Occipital lobe (tissue), 2 donors: ENCODE data around the gene ACSBG1. TPM values are rescaled to one million over a fixed set of nuclear protein-coding genes. Genes with fewer than 3 reads are reported as not detected.

Experiments
- DNase-seq: peaks from one replicate; lab custom pipeline; 2025; lab: John Stamatoyannopoulos, UW
- total RNA-seq: library from RNA; depleted of rRNA; stranded (reverse); fragments of >200 nt; gene quantifications from one replicate; pipeline ENCODE4 v1.2.3, GENCODE V29; 2014

ACSBG1 gene
- total RNA-seq, 1 donor from 2014 or later: 5.0 TPM

DNA sequence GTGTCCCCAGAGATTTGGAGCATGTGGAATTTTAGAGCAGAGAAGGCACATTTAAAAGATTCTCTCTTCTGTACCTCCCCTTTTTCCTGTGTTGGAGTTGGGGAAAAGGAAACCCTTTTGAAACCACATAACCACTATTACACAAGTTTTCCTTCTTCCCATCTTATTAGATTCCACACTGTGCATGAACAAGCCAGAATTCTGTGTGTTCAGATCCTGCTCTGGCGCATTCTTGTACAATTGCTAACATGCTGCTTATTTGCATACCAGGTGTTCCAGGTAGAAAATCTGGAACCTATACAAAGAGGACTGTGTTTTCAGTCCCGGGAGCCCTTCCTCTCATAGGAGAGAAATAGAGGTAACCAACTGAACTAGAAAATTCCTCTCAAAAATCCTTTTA lies 100.6 kb downstream of the ACSBG1 start:
- no peak for DNase-seq

GRCh38 chr15:78131295-78132061 lies 102.9 kb downstream of the ACSBG1 start, which contains the start of gene CIB2:
TSS of gene CIB2 (minus strand) at chr15:78131445. CDS start at chr15:78131215, 230 bp downstream.
- peak; percentile 28 for DNase-seq

GRCh38 chr15:78130466-78131294 lies 103.7 kb downstream of the ACSBG1 start:
- DNase-seq: no peak

GRCh38 chr15:78129751-78130287 lies 104.5 kb downstream of the ACSBG1 start:
- DNase-seq: no peak

DNA sequence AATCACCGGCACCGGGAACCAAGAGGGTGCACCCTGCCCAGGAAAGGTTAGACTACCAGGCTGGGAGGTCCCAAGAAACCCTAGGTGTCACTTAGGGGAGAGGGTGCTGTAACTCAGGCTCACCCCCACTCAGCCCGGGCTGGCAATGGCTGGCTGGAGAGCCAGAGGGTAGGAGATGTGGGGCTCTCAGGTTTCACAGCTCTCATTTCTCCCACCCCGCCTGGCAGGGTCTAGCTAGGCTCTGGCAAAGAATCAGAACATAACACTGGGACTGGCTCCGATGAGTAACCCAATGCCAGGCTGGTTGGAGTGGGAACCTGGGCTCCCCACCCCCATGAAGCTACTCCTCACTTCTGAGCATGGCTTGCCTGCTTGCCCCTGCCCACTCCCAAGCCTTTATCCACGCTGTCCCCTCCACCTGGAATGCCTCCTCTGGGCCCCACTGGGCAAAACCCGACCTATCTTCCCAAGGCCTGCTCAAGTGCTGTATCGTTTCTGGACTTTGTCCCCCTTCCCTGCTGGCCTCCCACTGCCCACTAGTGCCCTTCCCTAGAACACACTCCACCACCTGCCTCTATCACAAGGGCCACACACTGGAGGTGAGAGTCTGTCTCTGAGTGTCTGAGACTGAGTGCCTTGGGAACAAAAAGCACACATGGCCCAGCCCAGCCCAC lies 105.2 kb downstream of the ACSBG1 start:
- DNase-seq: no peak

- DNase-seq: no peak
Measured at GRCh38 chr15:78127882-78128281, 106.5 kb downstream of the ACSBG1 start.

- DNase-seq: no peak
Measured at GRCh38 chr15:78125267-78125666, 109.1 kb downstream of the ACSBG1 start.

- DNase-seq: no peak
Measured at GRCh38 chr15:78120523-78120922, 113.8 kb downstream of the ACSBG1 start.

Other genes starting within 250 kb of the ACSBG1 start
- gene TBC1D2B, start 156.9 kb downstream of the ACSBG1 start, total RNA-seq: 12.3 TPM
- not detected for gene SH2D7, start 142.0 kb downstream of the ACSBG1 start, total RNA-seq
- gene CIB2, start 103.1 kb downstream of the ACSBG1 start, total RNA-seq: 18.4 TPM
- gene IDH3A, start 85.2 kb downstream of the ACSBG1 start, total RNA-seq: 41.6 TPM
- 30.4 TPM for gene DNAJA4, start 30.0 kb upstream of the ACSBG1 start, total RNA-seq
- gene SKIC8, start 65.0 kb upstream of the ACSBG1 start, total RNA-seq: 55.4 TPM
- 10.5 TPM for gene CRABP1, start 105.8 kb upstream of the ACSBG1 start, total RNA-seq
- 76.9 TPM for gene IREB2, start 203.7 kb upstream of the ACSBG1 start, total RNA-seq